Right lobe of liver (tissue), 6 donors: Measurements from ENCODE around the gene ZC3H13. TPM values are rescaled to one million over a fixed set of nuclear protein-coding genes. Genes with fewer than 3 reads are reported as not detected.

Experiments
- ATAC-seq, 4 donors: fragments of 200-7000 bp; cut with Tn5 transposase; one replicate each; pipeline ENCODE4 v1.9.1; 2020; ENCODE audit warnings: mild to moderate bottlenecking in 4 of 4, moderate library complexity in 4 of 4
- DNase-seq, 3 donors: peaks; one replicate each; pipeline ENCODE4 v3.0.0-alpha.2; 2020
- H3K27ac ChIP-seq, 3 donors: fragments of 200-600 bp; one replicate each; pipeline ENCODE4 v1.8.0; 2022
- H3K27me3 ChIP-seq, 2 donors: fragments of 200-600 bp; one replicate each; pipeline ENCODE4 v1.8.0; 2022
- H3K36me3 ChIP-seq, 4 donors: fragments of 200-600 bp; sonication (generic) in 1 of 4; one replicate each; pipeline versions ENCODE4 v1.5.1 to v1.8.0; 2017 to 2022; ENCODE audit warnings: control low read depth in 1 of 4
- H3K4me1 ChIP-seq, 4 donors: fragments of 200-600 bp; sonication (generic) in 1 of 4; one replicate each; pipeline versions ENCODE4 v1.5.1 to v1.8.0; 2017 to 2022; ENCODE audit warnings: control low read depth in 1 of 4
- H3K4me3 ChIP-seq, 3 donors: fragments of 200-600 bp; one replicate each; pipeline ENCODE4 v1.8.0; 2022
- H3K9me3 ChIP-seq, 4 donors: fragments of 200-600 bp; sonication (generic) in 1 of 4; one replicate each; pipeline versions ENCODE4 v1.5.1 to v1.8.0; 2017 to 2022; ENCODE audit warnings: control low read depth in 1 of 4
- CTCF ChIP-seq, 4 donors: fragments of 200-600 bp in 3 of 4; fragments of 450-650 bp in 1 of 4; IDR thresholded peaks; one replicate each; pipeline versions ENCODE4 v1.5.1 to v1.8.0; 2016 to 2022; ENCODE audit warnings: antibody characterized with exemption in 4 of 4, mild to moderate bottlenecking in 2 of 4
- POLR2A ChIP-seq: fragments of 450-650 bp; IDR thresholded peaks from one replicate; pipeline ENCODE4 v1.6.1; 2017; ENCODE audit warnings: antibody characterized with exemption, mild to moderate bottlenecking
- WGBS: methylation state at CpG from one replicate; pipeline ENCODE4 v1.1.6; 2018; ENCODE audit warnings: low coverage, low lambda C conversion rate; ENCODE audit not compliant: insufficient coverage; ENCODE audit errors: missing lambda C conversion rate; 5-methylcytosine and 5-hydroxymethylcytosine counted together
- intact Hi-C, 2 donors: fragments of 100-400 bp; cut with DNase I; formaldehyde crosslinking; loops; one replicate each; pipeline versions ENCODE4 v1.11.2 to v1.14.1; 2022
- total RNA-seq, 6 experiments: library from RNA; depleted of rRNA in 2 of 6; stranded (reverse); fragments of >200 nt in 2 of 6; fragmentation: NEBNext Ultra II Directional in 3 of 6; extraction: Animal tissue kit (Norgen Biotek cat#: 25700) in 3 of 6; gene quantifications; one replicate each; pipeline versions ENCODE4 v1.1.0 to v1.2.4, GENCODE V29; 2016 to 2023
- donor health status: DM: no; HTN: yes; CAD: no.
- donor health status: DM: no; HTN: no; CAD: no.
- donor health status: DM: no; HTN: no; CAD: no.
- donor health status: DM: no; HTN: yes; CAD: no.
- donor health status: DM: no; HTN: yes; CAD: no.

The ZC3H13 gene
- total RNA-seq, 6 experiments from 2014 or later, result 20.3 to 52.8 (median 50.3) TPM

DNA sequence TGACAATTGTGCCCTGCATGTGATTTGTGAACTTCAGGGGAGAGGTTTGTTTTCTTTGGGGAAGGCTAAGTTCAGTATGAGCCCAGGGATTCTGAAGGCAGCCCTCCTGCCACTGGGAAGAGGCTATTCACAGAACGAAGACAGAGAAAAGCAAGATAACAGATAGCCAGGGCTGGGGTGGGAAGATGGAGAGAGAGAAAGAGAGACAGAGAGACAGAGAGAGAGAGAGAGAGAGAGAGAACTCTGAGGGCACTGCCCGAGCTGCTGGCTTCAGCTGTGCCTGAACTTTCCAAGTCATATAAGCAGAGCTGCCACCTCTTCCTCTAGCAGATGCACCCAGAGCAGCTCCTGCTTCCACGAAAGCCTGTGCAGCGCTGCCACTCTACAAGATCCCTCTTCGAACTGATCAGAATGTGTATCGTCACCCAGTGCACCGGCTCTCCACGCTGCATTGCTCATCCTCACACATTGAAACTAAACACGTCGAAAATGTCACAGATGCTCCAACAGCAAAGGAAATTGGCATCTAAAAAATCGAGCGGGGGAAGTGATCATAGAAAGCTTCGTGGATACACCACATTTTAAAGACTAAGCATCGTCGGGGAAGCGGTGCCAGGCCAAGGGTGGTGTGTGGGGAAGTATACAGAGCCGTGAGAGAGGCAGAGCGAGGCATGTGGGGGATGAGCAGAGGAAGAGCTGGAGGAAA lies 119.2 kb downstream of the ZC3H13 start:
- TF ChIP-seq POLR2A (no peak), CTCF (IDR thresholded peaks at IDR 0.05) (no peak)
- no peak overlapping the region for H3K4me3 ChIP-seq
- ATAC-seq (no peak), DNase-seq (no peak)
- no peaks in the 10 kb centered on the region for H3K9me3 ChIP-seq
- no peaks in the 10 kb centered on the region for H3K4me1 ChIP-seq
- H3K27ac ChIP-seq, result no peak overlapping the region
- intact Hi-C loops, result no loop called here
- no peaks in the 10 kb centered on the region for H3K36me3 ChIP-seq
- no peaks in the 10 kb centered on the region for H3K27me3 ChIP-seq
- 47% methylated on average over 15 of the region's 18 CpGs for WGBS

GRCh38 chr13:45932676-45933075 lies 119.9 kb downstream of the ZC3H13 start:
- TF ChIP-seq CTCF (IDR thresholded peaks at IDR 0.05), result no peak
- TF ChIP-seq POLR2A, result no peak
- 49% methylated on average over 3 of the region's 3 CpGs for WGBS
- ATAC-seq (peak; percentile 36 to 57 (median 50)), DNase-seq (no peak)
- no peaks in the 10 kb centered on the region for H3K9me3 ChIP-seq
- no peaks in the 10 kb centered on the region for H3K4me1 ChIP-seq
- no peaks in the 10 kb centered on the region for H3K36me3 ChIP-seq
- no peak overlapping the region for H3K27ac ChIP-seq
- intact Hi-C loops, result no loop called here
- H3K27me3 ChIP-seq, result no peaks in the 10 kb centered on the region
- no peak overlapping the region for H3K4me3 ChIP-seq

- ATAC-seq, result no peak
- DNase-seq, result no peak
- Histone ChIP-seq H3K27me3 (no peaks in the 10 kb centered on the region), H3K27ac (no peak overlapping the region), H3K4me1 (no peaks in the 10 kb centered on the region), H3K36me3 (no peaks in the 10 kb centered on the region), H3K9me3 (no peaks in the 10 kb centered on the region), H3K4me3 (no peak overlapping the region)
- WGBS, result 59% methylated on average over 5 of the region's 5 CpGs
- intact Hi-C loops, result no loop called here
- TF ChIP-seq POLR2A (no peak), CTCF (IDR thresholded peaks at IDR 0.05) (no peak)
Measured at GRCh38 chr13:45932172-45932571, 120.4 kb downstream of the ZC3H13 start.

GRCh38 chr13:45931211-45931610 lies 121.3 kb downstream of the ZC3H13 start:
- H3K4me1 ChIP-seq, result no peaks in the 10 kb centered on the region
- no peak overlapping the region for H3K27ac ChIP-seq
- TF ChIP-seq POLR2A (no peak), CTCF (IDR thresholded peaks at IDR 0.05) (no peak)
- ATAC-seq (no peak), DNase-seq (no peak)
- H3K9me3 ChIP-seq, result no peaks in the 10 kb centered on the region
- H3K27me3 ChIP-seq, result no peaks in the 10 kb centered on the region
- intact Hi-C loops, result no loop called here
- no peaks in the 10 kb centered on the region for H3K36me3 ChIP-seq
- no peak overlapping the region for H3K4me3 ChIP-seq
- no CpG with 5 or more reads among the region's 3 CpGs for WGBS
